Measurements from ENCODE around the gene CYFIP1. TPM values are rescaled to one million over a fixed set of nuclear protein-coding genes. Genes with fewer than 3 reads are reported as not detected.

CYFIP1 gene
- total RNA-seq, 4 donors from 2014 or later = 81.2 to 131 (median 114) TPM

GRCh38 chr15:22978691-22979237, 1.4 kb downstream of the CYFIP1 start:
- no peak for TF ChIP-seq CTCF (IDR thresholded peaks at IDR 0.05; ENCODE audit: low read depth)

DNA sequence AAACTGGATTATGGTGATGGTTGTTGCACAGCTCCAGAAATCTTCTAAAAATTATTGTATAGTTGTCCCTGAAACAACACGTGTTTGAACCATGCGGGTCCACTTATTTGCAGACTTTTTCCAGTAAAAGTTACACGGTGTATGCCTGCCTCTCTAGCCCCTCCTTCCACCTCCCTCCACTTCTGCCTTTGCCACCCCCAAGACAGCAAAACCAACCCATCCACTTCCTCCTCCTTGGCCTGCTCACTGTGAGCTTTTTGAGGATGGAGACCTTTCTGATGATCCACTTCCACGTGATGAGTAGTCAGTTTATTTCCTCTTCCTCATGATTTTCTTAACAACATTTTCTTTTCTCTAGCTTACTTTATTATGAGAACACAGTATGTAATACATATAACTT, 5.4 kb downstream of the CYFIP1 start:
- TF ChIP-seq CTCF (IDR thresholded peaks at IDR 0.05; ENCODE audit: low read depth) = no peak

DNA sequence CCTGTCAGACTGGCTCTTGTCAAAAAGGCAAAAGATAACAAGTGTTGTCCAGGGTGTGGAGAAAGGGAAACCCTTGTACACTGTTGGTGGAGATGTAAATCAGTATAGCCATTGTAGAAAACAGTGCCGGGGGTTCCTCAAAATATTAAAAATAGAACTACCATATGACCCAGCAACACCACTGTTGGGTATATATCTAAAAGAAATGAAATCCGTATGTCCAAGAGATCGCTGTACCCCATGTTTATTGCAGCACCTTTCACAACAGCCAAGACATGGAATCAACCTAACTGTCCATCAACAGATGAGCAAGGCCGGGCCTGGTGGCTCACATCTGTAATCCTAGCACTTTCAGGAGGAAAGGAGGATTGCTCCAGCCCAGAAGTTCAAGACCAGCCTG, 6.2 kb downstream of the CYFIP1 start:
- no peak for TF ChIP-seq CTCF (IDR thresholded peaks at IDR 0.05; ENCODE audit: low read depth)

- no peak for TF ChIP-seq CTCF (IDR thresholded peaks at IDR 0.05; ENCODE audit: low read depth)
Observed at GRCh38 chr15:22973286-22973685, 6.9 kb downstream of the CYFIP1 start.

GRCh38 chr15:22969489-22969888, 10.7 kb downstream of the CYFIP1 start:
- TF ChIP-seq CTCF (IDR thresholded peaks at IDR 0.05; ENCODE audit: low read depth) = no peak

- no peak for TF ChIP-seq CTCF (IDR thresholded peaks at IDR 0.05; ENCODE audit: low read depth)
Observed at GRCh38 chr15:22968366-22968765, 11.8 kb downstream of the CYFIP1 start.

- TF ChIP-seq CTCF (IDR thresholded peaks at IDR 0.05; ENCODE audit: low read depth) = no peak
Observed at GRCh38 chr15:22967084-22967770, 12.9 kb downstream of the CYFIP1 start.

Data from subcutaneous adipose tissue (tissue), 4 donors.